ENCODE results near the gene ZMYND8. TPM values are rescaled to one million over a fixed set of nuclear protein-coding genes. Genes with fewer than 3 reads are reported as not detected.
A peak's percentile ranks its signal among the peaks of the same experiment; 100 is the strongest.

ZMYND8 gene
- total RNA-seq, 1 experiment from 2014 or later, result 50.7 TPM

- ATAC-seq (no peak), DNase-seq (ENCODE audit: low read depth, low spot score) (no peak)
- TF ChIP-seq POLR2AphosphoS5 (IDR thresholded peaks at IDR 0.05; ENCODE audit: low read depth, low read length) (no peak), CTCF (IDR thresholded peaks at IDR 0.05) (no peak), TCF7L2 (IDR thresholded peaks at IDR 0.05; ENCODE audit: low read depth, low read length) (no peak), SIN3A (IDR thresholded peaks at IDR 0.05; ENCODE audit: borderline replicate concordance, insufficient read depth, low read depth, low read length) (no peak), REST (IDR thresholded peaks at IDR 0.05; ENCODE audit: insufficient read depth in 1 of 2, low read depth in 2 of 2, low read length in 1 of 2) (no peak)
- no TSS peak for BruUV-seq (replicated peaks)
- ChIA-PET CTCF (interaction anchor here (0.5 kb wide), 1 partner anchor 679 kb away, joined by 4 read pairs; no protein-coding TSS in a partner anchor), POLR2A (interaction anchor here (0.5 kb wide), 1 partner anchor 11 kb away, joined by 4 read pairs; no protein-coding TSS in a partner anchor)
- Histone ChIP-seq H3K9me3 (ENCODE audit: control insufficient read depth, insufficient read depth, low read depth, low read length) (no peaks in the 10 kb centered on the region), H3K27me3 (ENCODE audit: control insufficient read depth, insufficient read depth, low read length) (no peaks in the 10 kb centered on the region), H3K4me1 (ENCODE audit: control insufficient read depth, insufficient read depth, low read length) (peaks cover 70% of the 10 kb centered on the region), H3K36me3 (ENCODE audit: control insufficient read depth, insufficient read depth, low read length) (no peaks in the 10 kb centered on the region), H3K4me3 (ENCODE audit: low read depth in 2 of 2, low read length in 2 of 2) (no peak overlapping the region), H3K27ac (ENCODE audit: low read length) (peak overlapping the region; percentile 99)
- in situ Hi-C loops (cut with HindIII; ENCODE audit: low pct_unique_long_range_greater_than_20kb, low sequenced_read_pairs) (no loop called here), intact Hi-C loops (cut with micrococcal nuclease; ENCODE audit: unreplicated experiment) (loop anchor here (5.0 kb wide), 1 partner anchor 55 kb away; no protein-coding TSS in a partner anchor)
These were observed 28.8 kb downstream of the ZMYND8 start for GRCh38 chr20:47327711-47328110.

GRCh38 chr20:47326658-47327268 is 29.7 kb downstream of the ZMYND8 start:
- ChIA-PET CTCF (no interaction called here), POLR2A (no interaction called here)
- TF ChIP-seq CTCF (IDR thresholded peaks at IDR 0.05) (no peak), POLR2AphosphoS5 (IDR thresholded peaks at IDR 0.05; ENCODE audit: low read depth, low read length) (no peak), REST (IDR thresholded peaks at IDR 0.05; ENCODE audit: insufficient read depth in 1 of 2, low read depth in 2 of 2, low read length in 1 of 2) (no peak), TCF7L2 (IDR thresholded peaks at IDR 0.05; ENCODE audit: low read depth, low read length) (no peak), SIN3A (IDR thresholded peaks at IDR 0.05; ENCODE audit: borderline replicate concordance, insufficient read depth, low read depth, low read length) (no peak)
- Histone ChIP-seq H3K27ac (ENCODE audit: low read length) (peak overlapping the region; percentile 99), H3K27me3 (ENCODE audit: control insufficient read depth, insufficient read depth, low read length) (no peaks in the 10 kb centered on the region), H3K4me3 (ENCODE audit: low read depth in 2 of 2, low read length in 2 of 2) (no peak overlapping the region), H3K9me3 (ENCODE audit: control insufficient read depth, insufficient read depth, low read depth, low read length) (no peaks in the 10 kb centered on the region), H3K4me1 (ENCODE audit: control insufficient read depth, insufficient read depth, low read length) (peaks cover 67% of the 10 kb centered on the region), H3K36me3 (ENCODE audit: control insufficient read depth, insufficient read depth, low read length) (no peaks in the 10 kb centered on the region)
- intact Hi-C loops (cut with micrococcal nuclease; ENCODE audit: unreplicated experiment), result loop anchor here (5.0 kb wide), 1 partner anchor 56 kb away; no protein-coding TSS in a partner anchor
- BruUV-seq (replicated peaks), result no TSS peak
- ATAC-seq, result no peak
- no peak for DNase-seq (ENCODE audit: low read depth, low spot score)
- in situ Hi-C loops (cut with HindIII; ENCODE audit: low pct_unique_long_range_greater_than_20kb, low sequenced_read_pairs), result no loop called here

Data from Panc1 (cell line).